ENCODE measurements around the gene TAGAP. TPM values are rescaled to one million over a fixed set of nuclear protein-coding genes. Genes with fewer than 3 reads are reported as not detected.

Gene TAGAP
- total RNA-seq, 1 experiment from 2014 or later: 0.22 TPM

DNA sequence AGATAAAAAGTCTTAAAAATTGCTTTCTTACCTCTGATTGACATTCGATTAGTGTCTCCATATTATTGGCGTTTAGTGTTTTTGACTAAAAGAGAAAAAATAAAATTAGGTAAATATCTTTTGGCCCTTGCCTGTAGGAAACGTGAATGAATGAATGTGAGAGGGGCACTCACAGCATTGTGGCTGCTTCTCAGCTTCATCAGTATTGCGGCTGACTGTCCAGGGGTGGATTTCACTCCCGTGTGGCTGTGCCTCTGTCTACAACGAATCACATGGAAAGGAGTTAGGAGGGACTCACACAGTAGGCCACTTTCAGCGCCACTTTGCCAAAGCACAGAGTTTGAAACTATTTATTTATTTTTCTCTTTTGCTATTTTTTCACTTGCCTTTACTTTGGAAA lies 844 bp downstream of the TAGAP start:
- POLR2A ChIA-PET: no interaction called here
- DNase-seq (ENCODE audit: low spot score): no peak
- Mint-ChIP-seq H3K9me3 (no peaks in the 10 kb centered on the region), H3K4me3 (no peak overlapping the region), H3K27ac (0 out of 2 replicates have a peak overlapping the region, but pooled peaks have one; percentile 41), H3K36me3 (no peaks in the 10 kb centered on the region), H3K4me1 (peaks cover 29% of the 10 kb centered on the region), H3K27me3 (ENCODE audit: low read depth) (no peaks in the 10 kb centered on the region; the same call in 1 of the 2 replicates)
- CTCF ChIA-PET: interaction anchor here (1.0 to 7.6 kb wide), 7 partner anchors 51 to 91 kb away, joined by 4 to 92 read pairs (median 10); no protein-coding TSS in a partner anchor
- no peak for TF ChIP-seq EMX1 (CRISPR knock-in tag; IDR thresholded peaks at IDR 0.05)
- TF ChIP-seq NR1H2 (CRISPR knock-in tag; IDR thresholded peaks at IDR 0.05): no peak
- TF ChIP-seq ZNF121 (CRISPR knock-in tag; IDR thresholded peaks at IDR 0.05): no peak
- TF ChIP-seq, protein P1, sequence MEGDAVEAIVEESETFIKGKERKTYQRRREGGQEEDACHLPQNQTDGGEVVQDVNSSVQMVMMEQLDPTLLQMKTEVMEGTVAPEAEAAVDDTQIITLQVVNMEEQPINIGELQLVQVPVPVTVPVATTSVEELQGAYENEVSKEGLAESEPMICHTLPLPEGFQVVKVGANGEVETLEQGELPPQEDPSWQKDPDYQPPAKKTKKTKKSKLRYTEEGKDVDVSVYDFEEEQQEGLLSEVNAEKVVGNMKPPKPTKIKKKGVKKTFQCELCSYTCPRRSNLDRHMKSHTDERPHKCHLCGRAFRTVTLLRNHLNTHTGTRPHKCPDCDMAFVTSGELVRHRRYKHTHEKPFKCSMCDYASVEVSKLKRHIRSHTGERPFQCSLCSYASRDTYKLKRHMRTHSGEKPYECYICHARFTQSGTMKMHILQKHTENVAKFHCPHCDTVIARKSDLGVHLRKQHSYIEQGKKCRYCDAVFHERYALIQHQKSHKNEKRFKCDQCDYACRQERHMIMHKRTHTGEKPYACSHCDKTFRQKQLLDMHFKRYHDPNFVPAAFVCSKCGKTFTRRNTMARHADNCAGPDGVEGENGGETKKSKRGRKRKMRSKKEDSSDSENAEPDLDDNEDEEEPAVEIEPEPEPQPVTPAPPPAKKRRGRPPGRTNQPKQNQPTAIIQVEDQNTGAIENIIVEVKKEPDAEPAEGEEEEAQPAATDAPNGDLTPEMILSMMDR (IDR thresholded peaks at IDR 0.05): no peak
- TF ChIP-seq, protein P2, sequence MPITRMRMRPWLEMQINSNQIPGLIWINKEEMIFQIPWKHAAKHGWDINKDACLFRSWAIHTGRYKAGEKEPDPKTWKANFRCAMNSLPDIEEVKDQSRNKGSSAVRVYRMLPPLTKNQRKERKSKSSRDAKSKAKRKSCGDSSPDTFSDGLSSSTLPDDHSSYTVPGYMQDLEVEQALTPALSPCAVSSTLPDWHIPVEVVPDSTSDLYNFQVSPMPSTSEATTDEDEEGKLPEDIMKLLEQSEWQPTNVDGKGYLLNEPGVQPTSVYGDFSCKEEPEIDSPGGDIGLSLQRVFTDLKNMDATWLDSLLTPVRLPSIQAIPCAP (CRISPR knock-in tag; IDR thresholded peaks at IDR 0.05): no peak
- TF ChIP-seq TEAD4 (CRISPR knock-in tag; IDR thresholded peaks at IDR 0.05): no peak
- no peak for TF ChIP-seq ZNF219 (CRISPR knock-in tag; IDR thresholded peaks at IDR 0.05; ENCODE audit: borderline replicate concordance)
- no peak for TF ChIP-seq TEAD1 (CRISPR knock-in tag; IDR thresholded peaks at IDR 0.05)
- TF ChIP-seq CREB1 (CRISPR knock-in tag; IDR thresholded peaks at IDR 0.05): no peak
- TF ChIP-seq, protein P3, sequence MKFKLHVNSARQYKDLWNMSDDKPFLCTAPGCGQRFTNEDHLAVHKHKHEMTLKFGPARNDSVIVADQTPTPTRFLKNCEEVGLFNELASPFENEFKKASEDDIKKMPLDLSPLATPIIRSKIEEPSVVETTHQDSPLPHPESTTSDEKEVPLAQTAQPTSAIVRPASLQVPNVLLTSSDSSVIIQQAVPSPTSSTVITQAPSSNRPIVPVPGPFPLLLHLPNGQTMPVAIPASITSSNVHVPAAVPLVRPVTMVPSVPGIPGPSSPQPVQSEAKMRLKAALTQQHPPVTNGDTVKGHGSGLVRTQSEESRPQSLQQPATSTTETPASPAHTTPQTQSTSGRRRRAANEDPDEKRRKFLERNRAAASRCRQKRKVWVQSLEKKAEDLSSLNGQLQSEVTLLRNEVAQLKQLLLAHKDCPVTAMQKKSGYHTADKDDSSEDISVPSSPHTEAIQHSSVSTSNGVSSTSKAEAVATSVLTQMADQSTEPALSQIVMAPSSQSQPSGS (CRISPR knock-in tag; IDR thresholded peaks at IDR 0.05; ENCODE audit: borderline replicate concordance, low read depth): no peak
- TF ChIP-seq, protein P4, sequence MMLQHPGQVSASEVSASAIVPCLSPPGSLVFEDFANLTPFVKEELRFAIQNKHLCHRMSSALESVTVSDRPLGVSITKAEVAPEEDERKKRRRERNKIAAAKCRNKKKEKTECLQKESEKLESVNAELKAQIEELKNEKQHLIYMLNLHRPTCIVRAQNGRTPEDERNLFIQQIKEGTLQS (CRISPR knock-in tag; conservative IDR thresholded peaks at IDR 0.05): no peak
- no peak for TF ChIP-seq RELA (CRISPR knock-in tag; IDR thresholded peaks at IDR 0.05; ENCODE audit: borderline replicate concordance)
- TF ChIP-seq ZBTB21 (CRISPR knock-in tag; IDR thresholded peaks at IDR 0.05; ENCODE audit: borderline replicate concordance): no peak
- TF ChIP-seq PRRX2 (CRISPR knock-in tag; IDR thresholded peaks at IDR 0.05): no peak
- no peak for TF ChIP-seq ZNF232 (CRISPR knock-in tag; IDR thresholded peaks at IDR 0.05)
- no peak for TF ChIP-seq ELF4 (CRISPR knock-in tag; IDR thresholded peaks at IDR 0.05; ENCODE audit: low read depth)
- ATAC-seq: no peak

DNA sequence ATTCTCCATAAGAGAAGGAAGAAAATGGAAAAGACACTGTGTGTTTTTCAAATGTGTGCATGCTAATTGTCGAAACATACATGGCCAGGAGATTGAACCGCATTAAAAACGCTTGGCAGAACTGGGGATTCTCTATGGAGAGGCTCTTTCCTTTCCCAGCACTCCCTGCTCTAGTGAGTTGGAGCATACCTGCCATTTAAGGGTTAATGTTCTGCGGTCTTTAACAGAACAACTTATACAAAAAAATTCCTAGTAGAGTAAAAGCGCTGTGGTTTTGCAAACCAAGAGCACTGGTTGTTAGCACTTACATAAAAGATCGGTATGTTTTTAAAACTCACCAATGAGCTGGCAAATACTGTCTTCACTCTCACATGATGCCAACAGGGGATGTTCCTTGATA lies 1.5 kb downstream of the TAGAP start:
- Mint-ChIP-seq H3K27me3 (ENCODE audit: low read depth) (no peaks in the 10 kb centered on the region; the same call in 1 of the 2 replicates), H3K36me3 (no peaks in the 10 kb centered on the region), H3K9me3 (no peaks in the 10 kb centered on the region), H3K27ac (no peak overlapping the region), H3K4me3 (no peak overlapping the region), H3K4me1 (peaks cover 29% of the 10 kb centered on the region)
- ATAC-seq (no peak), DNase-seq (ENCODE audit: low spot score) (no peak)
- ChIA-PET CTCF (interaction anchor here (0.6 to 7.6 kb wide), 22 partner anchors 9 to 1360 kb away, joined by 3 to 92 read pairs (median 6); partner anchors contain the start of gene RSPH3), POLR2A (interaction anchor here (0.5 kb wide), 1 partner anchor 224 kb away, joined by 3 read pairs; the partner anchor contains the start of gene EZR)
- TF ChIP-seq, protein P5, sequence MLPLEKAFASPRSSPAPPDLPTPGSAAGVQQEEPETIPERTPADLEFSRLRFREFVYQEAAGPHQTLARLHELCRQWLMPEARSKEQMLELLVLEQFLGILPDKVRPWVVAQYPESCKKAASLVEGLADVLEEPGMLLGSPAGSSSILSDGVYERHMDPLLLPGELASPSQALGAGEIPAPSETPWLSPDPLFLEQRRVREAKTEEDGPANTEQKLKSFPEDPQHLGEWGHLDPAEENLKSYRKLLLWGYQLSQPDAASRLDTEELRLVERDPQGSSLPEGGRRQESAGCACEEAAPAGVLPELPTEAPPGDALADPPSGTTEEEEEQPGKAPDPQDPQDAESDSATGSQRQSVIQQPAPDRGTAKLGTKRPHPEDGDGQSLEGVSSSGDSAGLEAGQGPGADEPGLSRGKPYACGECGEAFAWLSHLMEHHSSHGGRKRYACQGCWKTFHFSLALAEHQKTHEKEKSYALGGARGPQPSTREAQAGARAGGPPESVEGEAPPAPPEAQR (CRISPR knock-in tag; IDR thresholded peaks at IDR 0.05): no peak
- TF ChIP-seq CREM (CRISPR knock-in tag; IDR thresholded peaks at IDR 0.05) (no peak), ZNF232 (CRISPR knock-in tag; IDR thresholded peaks at IDR 0.05) (no peak), JUN (CRISPR knock-in tag; IDR thresholded peaks at IDR 0.05) (no peak)
- TF ChIP-seq, protein P6, sequence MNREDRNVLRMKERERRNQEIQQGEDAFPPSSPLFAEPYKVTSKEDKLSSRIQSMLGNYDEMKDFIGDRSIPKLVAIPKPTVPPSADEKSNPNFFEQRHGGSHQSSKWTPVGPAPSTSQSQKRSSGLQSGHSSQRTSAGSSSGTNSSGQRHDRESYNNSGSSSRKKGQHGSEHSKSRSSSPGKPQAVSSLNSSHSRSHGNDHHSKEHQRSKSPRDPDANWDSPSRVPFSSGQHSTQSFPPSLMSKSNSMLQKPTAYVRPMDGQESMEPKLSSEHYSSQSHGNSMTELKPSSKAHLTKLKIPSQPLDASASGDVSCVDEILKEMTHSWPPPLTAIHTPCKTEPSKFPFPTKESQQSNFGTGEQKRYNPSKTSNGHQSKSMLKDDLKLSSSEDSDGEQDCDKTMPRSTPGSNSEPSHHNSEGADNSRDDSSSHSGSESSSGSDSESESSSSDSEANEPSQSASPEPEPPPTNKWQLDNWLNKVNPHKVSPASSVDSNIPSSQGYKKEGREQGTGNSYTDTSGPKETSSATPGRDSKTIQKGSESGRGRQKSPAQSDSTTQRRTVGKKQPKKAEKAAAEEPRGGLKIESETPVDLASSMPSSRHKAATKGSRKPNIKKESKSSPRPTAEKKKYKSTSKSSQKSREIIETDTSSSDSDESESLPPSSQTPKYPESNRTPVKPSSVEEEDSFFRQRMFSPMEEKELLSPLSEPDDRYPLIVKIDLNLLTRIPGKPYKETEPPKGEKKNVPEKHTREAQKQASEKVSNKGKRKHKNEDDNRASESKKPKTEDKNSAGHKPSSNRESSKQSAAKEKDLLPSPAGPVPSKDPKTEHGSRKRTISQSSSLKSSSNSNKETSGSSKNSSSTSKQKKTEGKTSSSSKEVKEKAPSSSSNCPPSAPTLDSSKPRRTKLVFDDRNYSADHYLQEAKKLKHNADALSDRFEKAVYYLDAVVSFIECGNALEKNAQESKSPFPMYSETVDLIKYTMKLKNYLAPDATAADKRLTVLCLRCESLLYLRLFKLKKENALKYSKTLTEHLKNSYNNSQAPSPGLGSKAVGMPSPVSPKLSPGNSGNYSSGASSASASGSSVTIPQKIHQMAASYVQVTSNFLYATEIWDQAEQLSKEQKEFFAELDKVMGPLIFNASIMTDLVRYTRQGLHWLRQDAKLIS (CRISPR knock-in tag; IDR thresholded peaks at IDR 0.05; ENCODE audit: borderline replicate concordance): no peak
- TF ChIP-seq, protein P7, sequence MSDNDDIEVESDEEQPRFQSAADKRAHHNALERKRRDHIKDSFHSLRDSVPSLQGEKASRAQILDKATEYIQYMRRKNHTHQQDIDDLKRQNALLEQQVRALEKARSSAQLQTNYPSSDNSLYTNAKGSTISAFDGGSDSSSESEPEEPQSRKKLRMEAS (CRISPR knock-in tag; IDR thresholded peaks at IDR 0.05): no peak
- TF ChIP-seq, protein P1 (IDR thresholded peaks at IDR 0.05): no peak

Data from WTC11 (cell line).